ENCODE data around the gene PYROXD2. TPM values are rescaled to one million over a fixed set of nuclear protein-coding genes. Genes with fewer than 3 reads are reported as not detected.
"Not testable (repeated sequence)": the region's sequence is repeated elsewhere in the genome, so short reads cannot be mapped to it uniquely, and the experiment has no call there.

Gene PYROXD2
- polyA plus RNA-seq, 3 donors, result 26.2 to 41.3 (median 32.1) TPM

DNA sequence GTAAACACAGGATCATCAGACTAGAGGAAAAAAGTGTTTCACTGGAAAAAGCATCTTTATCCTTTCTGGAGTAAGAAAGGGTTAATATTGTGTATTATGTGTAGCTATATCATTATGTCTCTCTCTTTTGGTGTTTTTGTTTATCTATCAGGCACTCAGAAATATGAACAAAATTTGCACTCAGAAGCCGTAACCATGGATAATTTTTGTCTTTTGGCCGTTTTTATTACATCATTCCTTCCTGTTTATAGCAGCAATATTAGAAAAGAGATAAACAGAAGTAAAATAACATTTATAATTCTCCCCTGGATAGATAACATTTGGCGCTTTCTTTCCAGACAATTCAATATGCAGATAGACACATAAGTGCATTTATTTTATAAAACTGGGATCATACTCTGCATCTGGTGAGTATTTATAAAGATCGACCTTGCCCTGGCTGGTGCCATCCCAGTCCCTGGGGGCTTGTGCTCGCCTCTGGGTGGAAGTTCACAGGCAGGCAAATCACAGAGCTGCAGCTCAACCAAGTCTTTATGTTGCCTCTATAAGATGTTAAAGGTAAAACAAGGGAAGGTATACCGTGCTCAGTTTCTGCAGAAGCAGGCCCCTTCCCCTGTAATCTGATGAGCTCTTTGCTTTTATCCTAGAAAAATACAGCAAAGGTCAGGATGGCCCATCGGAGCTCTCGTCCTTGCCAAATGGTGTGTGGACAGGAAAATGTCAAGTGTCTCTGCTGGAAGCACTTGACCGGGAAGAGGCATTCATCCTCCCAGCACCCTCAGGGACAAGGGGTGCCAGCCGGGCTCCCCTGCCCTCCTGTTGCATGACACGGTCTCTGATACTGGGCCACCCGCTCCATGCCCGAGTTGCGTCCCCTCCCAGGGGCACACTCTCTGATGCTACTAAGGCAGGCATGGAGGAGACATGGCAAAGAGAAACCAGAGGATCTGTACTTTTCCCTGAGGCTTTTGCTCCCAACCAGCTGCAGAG, 43.9 kb downstream of the PYROXD2 start:
- DNase-seq, result no peak

DNA sequence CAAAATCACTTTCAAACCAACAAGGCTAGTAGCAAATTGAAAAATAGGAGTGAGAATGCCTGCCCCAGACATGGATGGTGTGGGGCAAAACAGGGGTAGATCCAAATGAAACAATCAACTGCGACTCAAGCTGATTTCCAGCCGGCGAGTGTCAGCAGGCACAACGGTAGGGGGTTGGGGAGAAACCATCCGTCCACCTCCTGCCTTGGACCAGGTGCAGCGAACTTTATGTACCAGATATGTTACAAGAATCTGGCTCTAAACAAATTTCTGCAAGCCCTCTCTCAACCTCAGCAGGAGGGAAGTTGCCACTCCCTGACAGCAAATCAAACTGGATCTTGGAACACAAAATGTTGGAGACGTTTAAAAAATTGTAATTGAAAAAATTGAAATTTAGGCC, 45.2 kb downstream of the PYROXD2 start:
- DNase-seq, result no peak

DNA sequence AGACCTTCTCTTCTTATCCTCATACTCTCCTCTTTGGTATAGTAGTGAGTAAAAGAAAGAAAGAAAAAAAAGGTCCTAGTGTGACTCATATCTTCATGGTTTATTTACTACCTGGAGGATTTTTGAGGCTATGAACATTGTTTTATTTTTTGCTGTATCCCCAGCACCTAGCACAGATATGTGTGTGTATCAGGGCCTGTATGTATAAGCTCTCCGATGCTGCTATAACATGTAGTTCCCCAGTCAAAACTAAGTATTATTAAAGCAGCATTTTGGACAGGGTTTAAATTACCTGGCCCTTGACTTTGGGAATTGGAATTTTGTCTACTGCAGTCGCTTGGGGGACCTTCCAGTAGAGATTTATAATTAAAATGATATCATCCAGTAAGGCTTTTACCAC, 46.3 kb downstream of the PYROXD2 start:
- no peak for DNase-seq

DNA sequence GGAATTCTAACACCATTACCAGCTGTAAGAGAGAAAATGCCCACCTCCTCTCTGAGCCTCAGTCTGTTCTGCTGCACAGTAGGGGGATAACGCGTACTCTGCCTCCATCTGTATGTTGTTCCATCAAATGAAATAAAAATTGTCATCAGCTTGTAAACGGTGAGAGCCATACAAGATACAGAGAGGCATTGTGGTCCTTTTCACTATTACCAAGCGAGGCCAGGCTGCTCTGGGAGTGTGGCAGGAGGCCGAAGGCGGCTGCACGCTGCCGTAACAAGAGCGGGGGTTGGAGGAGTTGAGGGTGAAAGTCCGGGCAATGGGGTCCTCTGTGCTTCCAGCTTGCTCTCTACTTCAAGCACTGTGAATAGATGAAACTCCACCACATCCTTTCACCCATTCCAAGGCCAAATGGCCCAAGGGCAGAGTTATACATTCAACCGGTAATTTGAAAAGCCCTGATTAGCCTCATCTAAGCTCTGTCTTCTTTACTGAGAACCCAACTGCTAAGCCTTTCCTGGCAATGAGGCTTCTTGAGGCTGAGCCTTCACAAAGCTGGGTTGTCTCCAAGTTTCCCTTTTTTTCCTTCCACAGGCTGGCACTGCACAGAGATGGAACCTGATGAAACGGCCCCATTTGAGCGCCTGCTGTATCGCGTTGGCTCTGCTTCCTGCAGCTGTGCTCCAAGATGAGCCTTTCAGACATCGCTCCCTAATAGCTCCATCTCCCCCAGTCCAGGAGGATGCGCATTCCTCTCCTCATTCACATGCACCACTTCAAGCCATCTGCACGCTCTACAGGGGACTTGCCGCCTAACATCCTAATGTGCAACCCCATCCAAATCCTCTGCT, 47.2 kb downstream of the PYROXD2 start:
- no peak for DNase-seq

DNA sequence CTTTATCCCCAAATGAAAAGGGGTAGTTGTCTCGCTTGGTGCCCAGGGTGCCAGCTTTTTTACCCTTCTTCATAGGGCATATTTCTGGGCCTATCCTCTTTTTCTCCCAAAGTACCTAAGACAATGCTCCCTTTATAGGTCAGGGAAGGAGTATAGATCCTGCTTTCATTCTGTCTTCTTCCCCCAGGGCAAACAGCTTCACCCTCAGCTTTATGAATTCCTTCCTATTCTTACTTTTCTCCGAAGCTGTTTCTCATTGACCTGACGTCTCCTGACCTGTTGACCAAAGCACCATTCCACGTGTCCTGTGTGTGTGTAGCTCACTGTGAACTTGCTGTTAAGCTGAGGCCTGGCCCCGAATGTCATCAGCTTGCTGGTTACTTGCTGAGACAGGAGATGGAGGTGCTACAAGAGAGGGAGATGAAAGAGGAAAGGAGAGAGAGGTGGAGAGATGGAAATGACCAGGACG, 48.9 kb downstream of the PYROXD2 start:
- DNase-seq, result no peak

DNA sequence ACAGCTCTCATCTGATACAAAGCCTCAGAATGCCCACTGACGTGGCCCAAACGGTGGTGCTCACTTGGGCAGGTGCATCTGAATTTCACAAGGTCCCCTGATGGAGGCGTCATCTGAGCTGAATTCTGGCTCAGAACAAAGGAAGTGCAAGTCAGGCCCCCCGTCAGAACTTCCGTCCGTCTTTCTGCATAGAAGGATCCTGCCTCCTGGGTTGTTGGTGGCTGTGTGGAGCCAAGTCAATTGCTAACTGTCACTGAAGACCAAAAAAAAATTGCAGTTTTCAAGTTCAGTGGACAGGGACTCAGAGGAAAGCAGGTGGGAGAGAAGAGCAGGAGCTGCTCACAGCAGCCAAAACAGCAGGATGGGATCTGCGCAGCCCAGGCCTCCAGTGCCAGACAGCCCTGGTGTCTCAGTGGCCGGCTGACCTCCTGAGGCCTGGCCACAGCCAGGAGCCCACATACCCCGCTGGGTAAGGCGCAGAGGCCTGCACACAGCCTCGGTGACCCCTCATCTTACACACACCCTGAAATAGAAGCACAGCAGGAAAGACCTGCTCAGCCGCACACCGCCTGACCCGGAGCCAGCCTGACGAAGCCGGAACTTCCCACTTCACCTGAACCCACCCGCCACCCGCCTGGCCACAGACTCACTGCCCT, 49.4 kb downstream of the PYROXD2 start:
- DNase-seq, result no peak

DNA sequence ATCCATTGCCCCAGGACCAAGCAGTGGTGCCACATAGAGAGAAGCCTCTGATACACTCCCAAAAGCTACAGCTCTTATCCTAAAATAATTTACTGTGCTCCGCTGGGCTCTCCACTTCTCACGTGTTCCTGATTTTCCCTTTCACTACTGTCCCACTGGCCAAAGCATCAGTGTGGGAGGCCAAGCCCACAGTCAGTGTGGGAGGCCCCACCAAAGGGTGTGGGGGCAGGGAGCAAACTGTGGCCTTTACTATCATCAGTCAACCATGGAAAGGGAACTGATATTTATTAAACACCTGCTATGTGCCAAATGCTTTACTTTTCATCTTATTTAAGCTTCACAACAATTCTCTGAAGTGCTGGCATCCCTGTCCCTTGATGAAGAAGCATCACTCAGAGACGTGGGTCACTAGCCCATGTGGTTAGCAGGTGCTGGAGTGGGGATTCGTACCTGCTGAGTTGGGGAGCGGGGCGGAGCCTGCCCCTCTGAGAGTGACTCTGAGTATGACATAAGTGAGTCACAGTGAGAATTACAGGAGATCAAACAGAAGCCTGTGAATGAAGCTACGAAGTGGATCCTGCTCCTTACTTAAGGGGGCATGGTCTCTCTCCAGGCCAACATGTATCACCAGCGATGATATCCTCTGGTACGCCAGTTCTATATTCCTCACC, 50.4 kb downstream of the PYROXD2 start:
- DNase-seq, result no peak

DNA sequence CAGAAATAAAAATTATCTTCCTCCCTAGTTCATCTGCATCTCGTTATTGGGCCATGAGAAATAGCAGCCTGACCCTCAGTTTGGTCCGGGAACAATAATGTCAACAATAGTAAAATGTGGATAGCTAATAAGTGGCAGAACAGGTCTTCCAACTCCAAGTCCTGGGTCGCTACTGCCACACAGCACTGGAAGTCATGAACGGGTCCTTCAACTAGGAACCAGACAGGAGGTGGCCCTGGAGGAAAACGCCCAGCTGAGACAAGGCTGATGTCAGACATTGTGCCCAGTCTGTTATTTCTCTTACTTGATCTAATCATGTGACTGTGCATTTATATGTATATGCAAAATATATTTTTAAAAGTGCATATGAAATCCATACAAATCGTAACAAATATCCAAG, 51.8 kb downstream of the PYROXD2 start:
- DNase-seq, result no peak

DNA sequence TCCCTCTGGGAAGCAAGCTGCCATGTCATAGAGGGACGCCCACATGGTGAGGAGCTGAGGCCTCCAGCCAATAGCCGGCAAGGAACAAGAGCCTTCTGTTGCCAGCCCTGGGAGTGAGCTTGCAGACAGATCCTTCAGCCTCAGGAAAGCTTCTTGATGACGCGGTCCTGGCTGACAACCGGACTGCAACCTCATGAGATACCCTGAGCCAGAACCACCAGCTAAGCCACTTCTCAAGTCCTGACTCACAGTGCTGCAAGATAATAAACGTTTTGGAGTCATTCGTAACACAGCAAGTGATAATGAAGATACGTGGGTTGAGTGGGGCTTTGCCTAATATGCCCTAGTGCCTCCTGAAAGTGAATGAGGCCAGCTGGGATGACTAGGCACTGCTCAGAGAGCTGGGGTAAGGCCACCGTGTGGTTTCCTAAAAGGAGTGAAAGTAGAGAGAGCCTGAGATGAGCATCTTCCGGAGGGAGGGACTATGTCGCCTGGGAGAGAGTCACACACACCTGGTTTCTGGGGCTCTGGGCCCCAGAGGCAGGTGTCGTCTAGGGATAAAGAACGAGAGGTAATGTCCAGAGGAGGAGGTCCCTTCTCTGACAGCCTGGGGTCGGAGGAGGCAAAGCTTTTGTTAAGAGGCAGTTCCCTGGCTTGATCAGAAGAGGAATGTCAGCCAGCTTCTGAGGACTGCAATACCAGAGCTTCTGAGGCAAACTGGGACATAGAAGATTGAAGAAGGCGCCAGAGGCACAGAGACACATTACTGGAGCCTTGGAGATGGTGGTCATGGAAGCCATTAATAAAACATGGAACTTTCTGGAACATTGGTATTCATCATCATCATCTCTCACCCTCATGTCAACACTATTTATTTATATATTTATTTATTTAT, 53.6 kb downstream of the PYROXD2 start:
- DNase-seq, result peak; percentile 52

DNA sequence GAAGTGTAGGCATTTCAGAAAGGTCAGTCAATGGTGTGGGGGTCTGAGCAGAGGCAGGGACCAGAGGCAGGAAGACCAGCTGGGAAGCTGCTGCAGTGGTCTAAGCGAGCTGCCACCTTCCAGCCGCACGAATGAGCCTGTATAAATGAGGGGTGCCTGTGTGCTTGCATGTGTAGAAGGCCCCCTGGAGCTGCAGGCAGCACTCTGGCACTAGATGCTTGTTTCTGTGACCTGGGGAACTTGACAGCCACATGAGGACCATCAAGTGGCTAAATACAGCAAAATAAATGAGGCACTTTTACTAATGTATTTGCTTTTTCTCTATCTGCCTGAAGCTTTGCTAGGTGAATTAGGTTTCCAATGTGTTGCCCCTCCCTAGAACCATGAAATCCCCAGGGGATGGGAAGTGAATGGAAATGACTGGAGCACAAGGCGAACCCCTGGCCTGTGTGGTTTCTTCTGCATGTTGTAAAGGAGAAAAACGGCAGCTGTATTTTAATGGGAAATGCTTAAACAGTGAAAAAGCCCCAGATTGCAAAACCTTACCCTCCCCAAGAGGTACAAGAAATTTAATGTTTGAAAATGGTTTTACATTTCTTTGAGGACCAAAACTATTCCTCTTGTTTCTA, 57.7 kb downstream of the PYROXD2 start:
- no peak for DNase-seq

DNA sequence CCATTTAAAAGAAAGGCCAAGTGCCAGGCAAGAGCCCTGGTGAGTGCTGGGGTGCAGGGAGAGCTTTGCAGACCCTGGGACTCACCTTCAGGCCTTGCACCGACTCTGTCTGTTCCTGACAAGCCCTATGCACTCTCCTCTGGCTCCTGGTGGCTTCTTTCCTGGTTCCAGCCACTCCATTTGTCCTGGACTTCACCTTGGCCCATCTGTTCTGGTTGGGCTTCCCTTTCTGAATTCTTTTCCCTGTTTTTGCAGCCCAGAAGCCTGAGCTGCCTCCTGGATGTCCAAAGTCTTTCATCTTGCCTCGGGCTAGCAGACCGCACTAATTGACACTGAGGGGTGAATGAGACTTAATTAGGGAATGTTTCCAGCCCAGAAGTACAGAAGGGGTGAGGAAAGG, 60.5 kb downstream of the PYROXD2 start:
- no peak for DNase-seq

DNA sequence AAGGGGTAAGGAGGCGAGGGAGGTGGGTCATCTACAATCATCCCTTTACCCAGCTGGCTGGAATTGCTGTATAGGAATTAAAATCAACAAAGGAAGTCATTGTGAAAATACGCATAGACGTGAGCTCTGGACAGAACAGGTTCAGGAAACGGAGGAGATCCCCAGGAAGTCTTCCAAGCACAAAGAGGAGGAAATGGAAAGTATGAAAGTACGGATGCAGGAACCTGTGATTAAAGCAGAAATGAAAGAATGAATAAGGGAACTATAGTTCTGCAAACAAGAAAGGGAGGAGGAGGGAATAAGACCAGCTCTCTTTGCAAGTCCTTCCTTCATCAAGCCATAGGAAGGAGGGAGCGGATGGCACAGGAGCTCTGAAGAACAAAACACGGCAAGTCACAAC, 61.8 kb downstream of the PYROXD2 start:
- no peak for DNase-seq

DNA sequence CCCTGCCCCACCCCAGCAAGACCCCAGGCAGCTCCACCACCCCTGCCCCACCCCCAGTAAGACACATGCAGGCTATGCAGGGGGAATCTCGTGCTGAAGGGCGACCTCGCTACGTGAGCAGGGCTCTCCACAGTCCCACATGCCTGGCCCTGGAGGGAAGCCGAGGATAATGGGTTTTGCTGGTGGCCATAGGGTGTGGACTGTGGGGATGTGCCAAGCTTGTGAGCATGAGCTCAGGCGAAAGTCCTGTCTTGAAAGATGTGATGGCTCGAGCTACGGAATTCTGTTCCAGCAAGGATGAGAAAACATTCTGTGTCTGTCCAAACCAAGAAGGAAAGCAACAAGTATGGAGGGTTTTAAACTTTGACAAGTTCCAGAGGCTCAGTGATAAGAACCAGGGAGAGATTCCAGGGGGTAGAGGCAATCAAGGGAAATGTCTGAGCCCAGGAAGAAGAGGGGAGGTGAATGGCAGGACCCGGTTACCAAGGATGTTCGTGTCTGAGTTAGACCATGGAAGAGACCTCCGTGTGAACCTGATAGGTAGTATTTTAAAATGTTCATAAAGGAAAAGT, 63.1 kb downstream of the PYROXD2 start:
- no peak for DNase-seq

DNA sequence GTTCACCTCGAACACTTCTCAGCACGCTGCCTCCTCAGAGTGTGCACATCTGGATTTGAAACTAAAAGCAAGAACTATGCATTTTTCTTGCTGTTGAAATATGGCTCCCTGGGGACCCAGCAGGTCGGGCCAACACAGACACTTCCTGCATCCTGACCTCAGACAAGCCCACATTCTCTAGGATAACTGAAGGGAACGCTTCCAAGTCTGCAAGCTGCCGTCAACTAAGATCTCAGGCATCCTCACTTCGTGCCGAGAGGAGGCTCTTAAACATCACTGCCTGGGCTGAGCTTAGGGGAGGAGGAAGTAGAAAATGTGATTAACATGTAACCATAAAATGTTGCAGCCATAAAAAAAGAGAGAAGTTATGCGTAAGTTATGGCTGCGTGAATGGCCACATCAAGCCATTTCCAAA, 65.5 kb downstream of the PYROXD2 start:
- DNase-seq, result peak; percentile 86

DNA sequence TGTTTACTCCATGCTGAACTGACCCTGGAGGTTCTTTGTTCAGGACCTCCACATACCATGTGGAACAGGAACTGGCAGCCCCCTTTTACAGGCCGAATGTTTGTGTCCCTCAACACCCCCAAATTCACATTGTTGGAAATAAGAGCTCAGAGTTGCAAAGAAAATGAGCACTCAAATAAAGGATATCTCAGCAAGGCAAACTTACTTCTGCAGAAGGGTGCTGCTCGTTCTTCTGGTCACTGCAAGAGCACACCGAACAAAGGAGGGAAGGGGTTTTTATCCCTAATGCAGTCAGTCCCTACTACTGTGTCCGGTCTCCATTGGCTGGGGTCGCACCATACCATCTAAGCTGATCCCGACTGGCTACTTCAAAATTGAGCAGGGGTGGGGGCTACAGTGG, 68.1 kb downstream of the PYROXD2 start:
- no peak for DNase-seq

DNA sequence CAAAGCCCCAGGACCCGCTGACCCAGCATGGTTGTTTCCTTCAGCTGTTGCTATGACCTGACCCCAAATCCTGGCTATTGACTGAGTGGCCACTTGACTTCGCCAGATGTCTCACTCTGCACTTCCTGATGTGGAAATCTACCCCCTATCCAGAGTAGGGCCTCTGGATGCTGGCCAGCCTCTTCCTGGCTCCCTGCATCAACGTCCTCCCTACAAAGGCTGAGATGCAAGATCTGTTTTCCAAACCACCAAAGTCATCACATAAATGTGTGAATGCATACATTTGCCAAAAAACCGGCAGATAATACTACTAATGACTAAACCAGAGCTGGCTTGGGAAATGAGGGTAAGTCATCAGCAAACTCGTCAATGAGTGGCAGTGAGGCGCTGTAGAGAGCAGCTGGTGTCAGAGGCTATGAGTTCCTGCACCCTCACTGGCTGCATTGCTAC, 70.4 kb downstream of the PYROXD2 start:
- peak; percentile 41 for DNase-seq

DNA sequence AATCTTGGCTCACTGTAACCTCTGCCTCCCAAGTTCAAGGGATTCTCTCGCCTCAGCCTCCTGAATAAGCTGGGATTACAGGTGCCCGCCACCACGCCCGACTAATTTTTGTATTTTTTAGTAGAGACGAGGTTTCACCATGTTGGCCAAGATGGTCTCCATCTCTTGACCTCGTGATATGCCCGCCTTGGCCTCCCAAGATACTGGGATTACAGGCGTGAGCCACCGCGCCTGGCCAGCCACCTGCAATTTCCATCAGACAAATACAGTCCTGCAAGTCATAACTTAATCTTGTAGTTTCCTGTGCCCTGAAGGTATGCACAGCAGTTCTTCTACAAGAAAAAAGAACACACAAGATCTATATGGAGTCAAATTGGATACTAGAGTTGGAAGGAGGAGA, 73.3 kb downstream of the PYROXD2 start:
- DNase-seq, result not testable (repeated sequence)

DNA sequence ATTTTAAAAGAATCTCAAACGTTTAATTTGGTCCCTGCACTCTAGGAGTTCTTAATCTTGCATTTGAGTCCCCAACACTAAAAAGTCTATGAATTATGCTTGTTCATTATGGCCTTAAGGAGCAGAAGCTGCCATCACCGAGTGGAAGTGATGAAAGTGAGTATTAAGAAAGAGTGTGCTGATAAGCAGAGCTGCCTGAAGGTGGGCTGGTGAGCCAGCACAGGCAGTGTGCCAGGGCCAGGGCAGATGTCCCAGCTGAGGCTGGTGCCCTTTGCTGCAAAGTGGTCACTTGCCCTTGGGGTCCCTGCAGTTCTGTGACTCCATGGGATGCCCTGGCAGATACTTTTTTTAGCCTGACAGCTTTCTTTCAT, 74.1 kb downstream of the PYROXD2 start:
- no peak for DNase-seq

DNA sequence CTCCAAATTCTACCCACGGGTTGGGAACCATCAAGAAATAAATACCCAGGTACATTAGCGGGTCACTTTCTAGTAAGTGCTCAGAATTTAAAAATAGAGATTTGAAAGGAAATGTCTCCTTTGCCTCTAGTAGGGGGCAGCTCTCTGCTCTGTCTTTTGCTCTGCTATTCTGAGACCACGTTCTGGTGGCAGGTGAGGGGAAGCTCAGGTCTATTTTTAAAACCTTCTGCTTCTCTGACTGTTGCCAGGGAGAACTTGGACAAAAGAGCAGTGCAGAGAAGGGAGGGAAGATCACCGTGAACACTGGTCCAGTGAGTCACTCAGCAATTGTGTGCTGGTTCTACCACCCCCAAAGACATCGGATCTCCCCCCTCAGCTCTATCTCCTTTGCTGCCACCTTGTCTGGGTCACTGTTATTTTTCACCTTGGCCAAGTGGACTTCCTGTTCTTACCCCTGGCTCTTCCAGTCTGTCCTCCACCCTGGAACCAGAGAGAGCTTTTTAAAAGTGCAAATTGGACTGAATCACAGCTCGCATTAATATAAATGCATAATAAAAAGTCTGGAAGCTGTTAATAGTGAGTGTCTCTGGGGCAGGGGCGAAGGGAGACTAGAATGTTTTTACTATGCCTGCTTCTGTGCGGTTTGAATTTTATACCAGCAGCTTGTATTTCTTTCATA, 74.6 kb downstream of the PYROXD2 start:
- DNase-seq, result no peak
